ENCODE results near the gene CARD19. TPM values are rescaled to one million over a fixed set of nuclear protein-coding genes. Genes with fewer than 3 reads are reported as not detected.

Gene CARD19
- total RNA-seq, result 10 to 100 TPM; 37.0 to 61.8 (median 49.1) TPM

- H3K4me3 ChIP-seq (replicated peaks in 1 of 3), result peak within 1 kb of the TSS; percentile 77 to 96 (median 92)
- H3K9me3 ChIP-seq, result no peaks in the 10 kb centered on the region
- H3K36me3 ChIP-seq, result no peaks in the 10 kb centered on the region
- intact Hi-C loops (cut with DNase I), result no loop called here
- no peaks in the 10 kb centered on the region for H3K27me3 ChIP-seq
- TF ChIP-seq POLR2A (IDR thresholded peaks at IDR 0.05) (peak; percentile 87 to 98), CTCF (IDR thresholded peaks at IDR 0.05) (peak in 1 of 6 experiments; percentile 4)
- 0% methylated on average over 9 to 15 of the region's 65 CpGs for WGBS, 2 donors
- H3K27ac ChIP-seq, result peak within 1 kb of the TSS; percentile 92 to 94 (median 94)
- DNase-seq, result peak; percentile 70 to 77
- H3K4me1 ChIP-seq, result peaks cover 32 to 59% of the 10 kb centered on the region in 2 donors
Observed at GRCh38 chr9:93096131-93096802, at the start of gene CARD19. Gene CARD19 (plus strand): TSS chr9:93096217. CDS start chr9:93096346, 129 bp downstream.

GRCh38 chr9:93048566-93049448 lies 47.2 kb upstream of the CARD19 start:
- Histone ChIP-seq H3K4me1 (peaks cover 18 to 38% of the 10 kb centered on the region in 2 donors), H3K4me3 (replicated peaks in 1 of 3) (no peak overlapping the region), H3K27me3 (no peaks in the 10 kb centered on the region), H3K9me3 (no peaks in the 10 kb centered on the region), H3K36me3 (no peaks in the 10 kb centered on the region), H3K27ac (peak overlapping the region in 2 of 3 donors; percentile 7 to 75)
- TF ChIP-seq POLR2A (IDR thresholded peaks at IDR 0.05) (no peak), CTCF (IDR thresholded peaks at IDR 0.05) (no peak)
- intact Hi-C loops (cut with DNase I), result no loop called here
- peak; percentile 75 to 77 for DNase-seq
- WGBS, 2 donors, result 47 to 61% methylated on average over 8 of the region's 8 CpGs

GRCh38 chr9:93049491-93049890 lies 46.5 kb upstream of the CARD19 start:
- 68 to 83% methylated on average over 4 of the region's 4 CpGs for WGBS, 2 donors
- H3K4me3 ChIP-seq (replicated peaks in 1 of 3), result no peak overlapping the region
- peaks cover 24 to 45% of the 10 kb centered on the region in 2 donors for H3K4me1 ChIP-seq
- TF ChIP-seq CTCF (IDR thresholded peaks at IDR 0.05), result no peak
- no peak for TF ChIP-seq POLR2A (IDR thresholded peaks at IDR 0.05)
- DNase-seq, result peak; percentile 15 to 32
- H3K27ac ChIP-seq, result peak overlapping the region in 2 of 3 donors; percentile 7 to 75
- H3K9me3 ChIP-seq, result no peaks in the 10 kb centered on the region
- intact Hi-C loops (cut with DNase I), result no loop called here
- no peaks in the 10 kb centered on the region for H3K27me3 ChIP-seq
- no peaks in the 10 kb centered on the region for H3K36me3 ChIP-seq

- intact Hi-C loops (cut with DNase I), result no loop called here
- Histone ChIP-seq H3K9me3 (no peaks in the 10 kb centered on the region), H3K4me3 (replicated peaks in 1 of 3) (no peak overlapping the region), H3K27ac (no peak overlapping the region), H3K4me1 (peaks cover 32 to 53% of the 10 kb centered on the region in 2 donors), H3K36me3 (no peaks in the 10 kb centered on the region), H3K27me3 (no peaks in the 10 kb centered on the region)
- 95 to 96% methylated on average over 4 of the region's 4 CpGs for WGBS, 2 donors
- TF ChIP-seq CTCF (IDR thresholded peaks at IDR 0.05) (no peak), POLR2A (IDR thresholded peaks at IDR 0.05) (no peak)
- no peak for DNase-seq
Observed at GRCh38 chr9:93050231-93050630, 45.8 kb upstream of the CARD19 start.
